CD1c-positive myeloid dendritic cell (primary cell): ENCODE data around the gene ZBED2.
A peak's percentile ranks its signal among the peaks of the same experiment; 100 is the strongest.

ENCODE experiments used
- DNase-seq: peaks from one replicate; pipeline ENCODE4 v3.0.0-alpha.2; 2016; ENCODE audit errors: extremely low spot score

Gene ZBED2

DNA sequence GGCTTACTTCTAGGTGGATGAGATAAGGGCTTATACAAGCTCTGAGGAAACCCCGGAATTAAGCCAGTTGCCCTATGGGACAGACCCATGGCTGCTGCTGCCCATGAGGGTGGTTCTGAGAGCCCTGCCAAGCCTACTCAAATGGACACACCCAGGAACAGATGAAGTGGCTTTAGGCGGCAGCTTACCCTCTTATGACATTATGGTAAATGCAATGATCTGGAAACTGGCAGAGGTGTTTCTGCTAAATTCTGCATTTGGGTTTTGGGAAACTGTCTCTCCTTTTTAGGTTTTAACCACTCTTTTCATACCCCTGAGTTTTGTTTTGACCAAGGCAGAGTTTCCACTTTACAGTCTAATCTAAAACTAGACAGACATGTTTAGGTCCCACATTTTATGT is 9.0 kb upstream of the ZBED2 start:
- no peak for DNase-seq

DNA sequence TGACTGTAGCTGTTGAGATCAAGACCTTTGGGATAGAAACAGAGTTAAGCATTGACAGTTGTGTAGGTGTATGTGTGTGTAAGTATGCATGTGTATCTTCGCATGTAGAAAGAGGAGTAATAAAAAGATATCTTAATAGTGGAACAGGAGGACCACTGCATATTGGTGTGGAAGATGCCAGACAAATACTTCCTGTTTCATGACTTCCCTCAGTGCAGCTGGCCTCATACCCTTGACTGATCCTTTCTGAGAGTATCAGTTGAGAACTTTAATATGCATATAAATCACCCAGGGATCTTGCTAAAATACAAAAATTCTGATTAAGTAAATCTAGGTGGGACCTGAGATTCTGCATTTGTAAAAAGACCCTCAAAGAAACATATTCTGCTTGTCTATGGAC is 8.5 kb upstream of the ZBED2 start:
- no peak for DNase-seq

DNA sequence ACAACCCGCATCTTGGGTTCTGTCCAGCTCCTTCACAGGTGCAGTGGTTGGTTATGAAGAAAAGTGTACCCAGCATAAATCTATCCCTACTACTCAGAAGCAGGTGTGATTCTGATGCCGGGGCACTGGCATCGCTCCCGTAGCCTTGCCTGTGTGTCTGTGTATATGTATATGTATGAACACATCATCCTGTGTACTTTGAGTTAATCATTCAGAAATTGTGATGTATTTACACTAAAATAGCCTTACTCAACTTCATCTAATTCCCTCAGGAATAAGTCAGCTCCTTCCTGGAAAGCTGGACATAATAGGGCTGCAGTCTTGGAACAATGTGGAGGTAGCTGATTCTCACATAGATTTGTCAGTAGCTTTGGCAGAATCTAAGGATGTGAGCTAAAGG is 6.7 kb upstream of the ZBED2 start:
- no peak for DNase-seq

DNA sequence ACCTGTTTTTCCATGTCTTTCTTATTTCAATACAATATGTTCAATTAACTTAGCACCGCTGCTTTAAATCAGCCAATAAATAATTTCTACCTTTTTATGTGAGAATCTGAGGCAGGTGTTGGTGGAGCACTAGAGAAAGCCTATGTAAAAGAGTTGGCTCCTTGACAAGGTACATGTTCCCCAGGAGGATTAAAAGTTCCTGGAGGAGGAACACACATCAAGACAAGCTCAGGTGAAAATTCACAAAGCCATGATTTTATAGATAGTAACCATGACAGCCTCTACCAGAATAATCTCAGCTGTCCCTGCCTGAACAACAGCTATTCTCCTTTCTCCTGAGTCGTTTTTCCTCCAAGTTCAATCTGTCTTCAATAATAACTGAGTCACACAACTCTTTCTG is 3.4 kb upstream of the ZBED2 start:
- no peak for DNase-seq

DNA sequence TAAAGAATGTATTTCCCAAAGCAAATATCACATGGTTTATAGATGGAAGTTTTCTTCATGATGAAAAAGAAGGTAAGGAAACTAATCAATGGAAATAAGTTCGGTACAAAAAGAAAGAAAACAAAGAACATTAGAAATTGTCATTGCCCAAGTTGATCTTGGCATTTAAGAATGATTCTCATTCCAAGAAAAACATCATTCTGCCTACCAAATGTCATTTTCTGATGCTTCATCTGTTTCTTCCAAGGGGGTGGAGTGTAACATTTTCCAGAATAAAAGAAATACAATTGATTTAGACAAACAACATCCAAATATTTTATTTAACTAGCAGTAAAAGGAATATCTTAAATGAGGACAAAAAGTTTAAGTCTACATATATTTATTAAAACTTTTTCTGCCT is 3.0 kb upstream of the ZBED2 start:
- no peak for DNase-seq

DNA sequence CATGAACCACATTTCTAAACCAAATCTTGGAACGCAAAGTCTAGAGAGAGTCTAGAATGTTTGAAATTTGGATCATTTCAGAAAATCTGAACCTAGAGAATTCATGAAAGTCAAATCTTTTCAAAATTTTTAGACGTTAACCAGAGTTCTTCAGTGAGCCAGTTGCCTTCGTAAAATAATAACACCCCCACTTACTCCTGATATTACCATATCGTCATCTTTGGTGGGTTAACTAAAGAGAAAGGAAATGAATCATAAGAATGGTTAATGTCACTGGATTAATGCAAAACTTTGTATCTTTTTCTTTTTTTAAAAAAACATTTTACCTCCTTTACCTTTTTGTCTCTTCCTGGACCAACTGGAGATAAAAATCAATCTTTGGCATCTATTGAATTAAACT is 1.2 kb upstream of the ZBED2 start:
- DNase-seq: no peak

DNA sequence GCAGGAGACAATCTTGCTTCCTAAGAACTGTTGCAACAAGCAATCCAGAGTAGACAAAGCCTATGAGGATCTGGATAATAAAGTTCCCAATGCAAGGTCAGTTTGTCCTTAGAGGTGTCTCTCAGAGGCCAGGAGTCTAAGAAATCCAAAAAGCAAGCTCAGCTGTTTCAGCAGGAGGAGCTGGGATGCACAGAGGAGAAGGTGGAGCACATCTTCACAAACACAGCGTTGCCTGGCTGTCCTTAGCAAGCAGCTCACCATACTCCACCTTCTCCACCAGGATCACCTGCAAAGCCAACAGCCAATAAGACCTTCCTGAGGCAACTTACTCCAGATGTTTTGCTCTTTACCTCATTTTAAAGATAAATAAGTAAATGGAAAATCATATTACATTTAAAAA is 365 bp downstream of the ZBED2 start:
- DNase-seq: no peak

DNA sequence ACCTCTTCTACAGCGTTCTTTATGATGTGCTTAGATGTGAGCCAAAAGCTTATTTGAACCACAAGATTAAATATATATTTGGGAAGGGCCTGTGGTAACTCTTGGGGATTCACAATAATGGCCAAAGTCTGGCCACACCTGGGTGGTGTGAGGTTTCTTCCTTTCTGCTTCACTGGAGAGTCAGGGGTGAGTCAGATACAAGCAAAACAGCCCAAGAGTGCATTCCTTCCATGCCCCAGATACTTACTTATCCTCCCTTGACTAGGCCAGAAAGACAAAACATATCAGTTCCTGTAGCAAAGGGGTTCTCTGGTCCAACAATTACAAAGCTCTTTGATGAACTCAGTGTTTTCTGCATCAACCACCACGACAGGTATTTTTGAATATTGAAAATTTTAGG is 941 bp downstream of the ZBED2 start:
- no peak for DNase-seq

DNA sequence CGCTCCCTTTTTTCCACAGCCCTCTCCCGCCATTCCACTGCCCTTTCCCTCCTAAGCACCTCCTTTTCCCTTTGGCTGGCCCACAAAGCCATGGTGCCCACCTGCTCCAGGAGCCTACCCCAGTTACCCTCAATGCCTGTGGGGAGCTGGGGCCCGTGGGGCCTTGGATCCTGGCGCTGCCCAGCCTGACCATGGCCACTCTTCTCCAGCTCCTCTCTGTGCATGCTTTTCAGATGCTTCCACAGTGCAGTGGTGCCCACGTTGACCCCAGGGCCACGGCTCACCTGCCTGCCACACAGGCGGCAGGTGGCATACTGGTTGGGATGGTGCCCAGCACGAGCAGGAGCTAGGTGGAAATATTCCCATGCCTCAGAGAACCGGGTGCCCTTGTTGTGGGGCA is 1.5 kb downstream of the ZBED2 start:
- no peak for DNase-seq

DNA sequence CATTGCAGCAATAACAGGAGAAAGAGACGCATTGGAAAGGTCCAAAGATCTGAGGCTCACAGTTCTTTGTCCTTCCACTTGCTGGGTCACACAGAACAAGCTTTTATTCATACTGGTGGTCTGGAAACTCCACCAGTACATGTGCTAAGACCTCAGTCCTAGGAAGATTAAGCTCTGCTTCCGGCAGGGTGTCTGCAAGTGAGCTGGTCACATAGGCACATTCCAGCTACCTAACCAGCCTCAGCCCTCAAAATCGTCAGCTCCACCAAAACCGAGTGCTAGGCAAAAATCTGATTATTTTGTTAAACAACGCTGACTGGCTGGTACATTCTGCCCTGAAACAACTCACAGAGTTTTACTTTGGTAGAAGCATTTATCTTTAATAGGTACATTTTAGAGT is 2.2 kb downstream of the ZBED2 start:
- DNase-seq: no peak

DNA sequence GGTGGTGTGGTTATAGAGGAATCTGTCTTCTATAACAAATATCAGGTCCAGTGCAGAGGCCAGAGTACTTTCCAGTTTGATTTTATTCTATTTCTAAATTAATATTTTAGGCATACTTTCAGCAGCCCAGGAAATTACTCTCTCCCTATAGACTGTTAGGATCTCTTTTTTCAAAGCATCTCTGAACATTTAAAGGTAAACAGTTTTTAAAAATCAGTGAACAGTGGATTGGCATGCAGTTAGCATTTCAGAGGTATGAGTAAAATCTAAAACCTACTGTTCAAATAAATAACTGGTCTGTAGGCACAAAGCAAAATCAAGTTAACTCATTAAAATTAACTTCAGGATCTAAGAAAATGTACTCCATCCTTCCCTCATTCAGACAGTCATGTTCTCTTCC is 3.0 kb downstream of the ZBED2 start:
- DNase-seq: no peak

DNA sequence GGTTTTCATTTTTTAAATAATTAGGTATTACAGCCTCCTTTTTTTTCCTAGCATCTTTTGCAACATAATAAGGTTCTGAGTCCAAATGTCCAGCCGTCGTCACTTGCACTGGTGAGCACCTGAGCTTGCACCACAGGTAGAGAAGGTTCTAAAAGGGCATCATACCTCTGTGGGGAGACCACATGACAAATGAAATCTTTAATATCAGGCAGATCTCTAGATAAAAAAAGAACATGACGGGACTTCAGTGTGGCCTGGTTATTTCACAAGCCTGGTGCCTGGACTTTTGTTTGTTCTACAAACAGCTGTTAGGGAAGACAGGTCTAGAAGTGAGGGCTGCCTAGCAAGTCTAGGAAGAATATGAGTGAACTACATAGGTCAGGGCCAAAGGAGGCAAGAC is 3.6 kb downstream of the ZBED2 start:
- no peak for DNase-seq

DNA sequence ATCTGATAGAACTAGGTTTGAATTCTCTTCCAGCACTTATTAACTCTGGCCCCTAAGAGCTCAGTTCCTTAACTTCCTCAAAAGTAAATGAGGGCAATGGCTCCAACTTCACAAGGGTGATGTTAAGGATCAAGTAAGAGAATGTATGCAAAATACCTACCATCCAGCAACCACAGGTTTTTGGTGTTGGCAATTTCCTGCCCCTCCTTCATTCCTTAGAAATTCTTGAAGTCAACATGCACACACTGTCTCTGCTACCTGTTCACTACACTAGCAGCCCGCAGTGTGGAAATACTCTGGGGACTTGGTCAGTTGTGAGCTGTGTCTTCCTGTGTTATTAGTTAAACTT is 5.0 kb downstream of the ZBED2 start:
- DNase-seq: no peak

DNA sequence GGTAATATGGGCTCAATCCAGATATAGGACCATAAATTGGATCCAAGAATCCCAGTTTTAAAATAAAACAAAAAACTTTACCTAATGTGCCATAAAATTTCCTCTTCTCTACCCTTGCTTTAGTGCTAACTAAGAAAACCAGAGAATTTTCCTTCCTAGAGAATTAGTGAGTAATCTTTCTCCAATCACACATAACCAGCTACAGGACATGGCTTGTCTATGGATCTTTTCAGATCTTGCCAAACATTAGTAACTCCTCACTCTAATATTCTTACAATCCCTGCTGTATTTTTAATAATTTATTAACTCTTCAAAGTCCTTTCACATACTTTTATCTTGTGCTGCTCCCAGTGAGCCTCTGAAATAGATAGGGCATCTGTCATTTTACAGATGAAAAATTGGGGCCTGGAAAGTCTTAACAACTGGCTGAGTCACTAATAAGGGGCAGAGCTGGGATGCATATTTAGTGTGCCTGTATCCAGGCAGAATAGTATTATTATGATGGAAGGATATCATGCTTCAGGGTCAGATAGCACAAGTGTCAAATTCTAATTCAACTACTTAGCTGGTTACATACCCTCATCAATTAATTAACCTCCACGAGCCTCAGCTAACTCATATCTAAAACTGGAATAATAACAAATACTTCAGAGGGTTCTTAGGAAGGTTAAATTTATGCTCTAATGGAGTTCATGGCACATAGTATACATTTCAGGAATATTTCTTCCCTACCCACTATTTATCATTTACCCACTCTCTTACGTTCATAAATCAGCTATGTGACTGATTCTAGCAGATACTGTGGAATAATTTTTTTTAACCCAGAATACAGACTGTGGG is 5.6 kb downstream of the ZBED2 start:
- no peak for DNase-seq

DNA sequence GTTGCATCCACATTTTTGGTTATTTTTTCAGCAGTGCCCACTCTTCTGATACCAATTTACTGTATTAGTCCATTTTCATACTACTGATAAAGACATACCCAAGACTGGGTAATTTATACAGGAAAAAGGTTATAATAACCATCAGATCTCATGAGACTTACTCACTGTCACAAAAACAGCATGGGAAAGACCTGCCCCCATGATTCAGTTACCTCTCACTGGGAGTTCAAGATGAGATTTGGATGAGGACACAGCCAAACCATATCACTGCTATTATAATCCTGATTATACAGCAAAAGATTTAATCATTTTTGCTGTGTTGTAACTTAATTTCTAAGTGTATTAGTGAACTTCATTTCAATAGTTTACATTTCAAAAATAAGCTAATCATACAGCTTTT is 6.6 kb downstream of the ZBED2 start:
- DNase-seq: no peak

DNA sequence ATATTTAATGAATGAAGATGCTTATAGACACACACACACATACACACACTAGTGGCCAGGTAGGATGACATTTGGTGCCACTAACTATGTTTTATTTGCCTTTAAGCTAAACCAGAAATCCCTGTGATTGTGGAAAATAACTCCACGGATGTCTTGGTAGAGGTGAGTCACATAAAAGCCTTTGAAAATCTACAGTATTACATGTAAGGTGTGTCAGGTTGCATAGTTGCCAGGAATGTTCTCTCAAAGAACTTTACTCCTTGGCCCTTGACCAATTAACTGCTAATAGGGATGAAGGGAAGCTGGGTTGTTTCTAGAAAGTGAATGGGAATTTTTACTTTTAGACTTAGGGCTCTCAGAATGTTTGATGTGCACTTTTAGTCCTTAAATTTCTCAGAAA is 9.9 kb downstream of the ZBED2 start:
- DNase-seq: no peak

DNA sequence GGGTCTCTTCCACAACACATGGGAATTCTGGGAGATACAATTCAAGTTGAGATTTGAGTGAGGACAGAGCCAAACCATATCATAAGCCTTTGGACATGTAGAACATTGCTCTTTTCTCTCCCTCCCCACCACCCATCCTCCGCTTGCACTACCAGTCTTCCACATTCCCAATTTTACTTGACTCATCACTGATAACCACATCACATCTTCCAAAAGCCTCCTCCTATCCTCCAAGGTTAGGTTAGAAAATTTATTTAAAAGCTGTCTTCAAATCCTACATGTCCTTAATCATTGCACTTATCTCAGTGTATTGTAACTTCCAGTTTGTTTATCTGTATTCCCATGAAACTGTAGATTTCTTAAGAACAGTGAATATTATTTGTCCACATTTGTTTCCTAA is 10.4 kb downstream of the ZBED2 start:
- DNase-seq: no peak

DNA sequence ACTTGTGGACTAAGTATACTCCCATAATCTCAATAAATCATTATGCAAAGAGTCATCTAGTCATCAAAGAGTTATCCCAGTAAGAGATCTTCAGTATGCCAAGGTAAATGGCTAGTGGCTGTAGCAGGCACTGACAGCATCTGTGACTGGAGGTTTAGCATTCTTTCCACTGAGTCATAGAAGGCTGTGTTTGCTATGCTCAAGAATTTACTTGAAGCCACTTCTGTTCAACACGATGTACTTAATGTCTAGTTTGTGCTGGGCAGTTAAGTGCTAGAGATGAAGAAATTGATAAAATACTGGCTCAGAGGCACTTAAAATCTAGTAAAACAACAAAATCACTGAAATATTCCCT is 13.0 kb downstream of the ZBED2 start:
- DNase-seq: no peak

DNA sequence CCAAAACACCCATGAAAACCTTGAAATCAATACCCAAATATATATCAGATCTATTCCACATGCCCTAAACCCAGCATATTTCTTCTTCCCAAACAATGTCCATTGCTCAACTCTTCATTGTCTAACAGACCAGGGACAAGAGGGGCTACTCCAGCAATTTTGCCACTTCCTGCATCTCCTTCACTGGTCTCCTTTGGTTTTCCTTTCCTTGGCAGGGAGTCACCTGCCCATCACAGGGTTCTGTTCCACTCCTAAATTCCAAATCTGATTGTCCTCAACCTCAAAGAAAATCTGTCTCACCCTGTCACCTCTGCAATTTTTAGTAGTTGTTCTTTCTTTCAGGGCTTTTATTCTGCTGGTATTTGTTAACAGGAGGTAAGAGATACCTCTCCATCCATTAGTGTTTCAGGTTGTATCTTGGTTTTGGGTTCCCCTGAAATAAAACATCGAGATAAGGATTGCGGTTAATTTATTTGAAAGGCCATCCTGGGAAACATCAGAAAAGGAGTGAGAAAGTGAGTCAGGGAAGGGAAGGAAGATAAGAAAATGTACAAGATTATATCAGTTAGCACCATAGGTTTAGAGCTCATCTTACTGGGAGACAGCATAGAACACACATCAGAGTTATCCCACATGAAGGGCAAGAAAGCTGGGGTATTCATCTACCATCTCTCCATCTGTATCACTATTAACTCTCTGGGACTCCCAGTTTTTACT is 13.6 kb downstream of the ZBED2 start:
- no peak for DNase-seq

DNA sequence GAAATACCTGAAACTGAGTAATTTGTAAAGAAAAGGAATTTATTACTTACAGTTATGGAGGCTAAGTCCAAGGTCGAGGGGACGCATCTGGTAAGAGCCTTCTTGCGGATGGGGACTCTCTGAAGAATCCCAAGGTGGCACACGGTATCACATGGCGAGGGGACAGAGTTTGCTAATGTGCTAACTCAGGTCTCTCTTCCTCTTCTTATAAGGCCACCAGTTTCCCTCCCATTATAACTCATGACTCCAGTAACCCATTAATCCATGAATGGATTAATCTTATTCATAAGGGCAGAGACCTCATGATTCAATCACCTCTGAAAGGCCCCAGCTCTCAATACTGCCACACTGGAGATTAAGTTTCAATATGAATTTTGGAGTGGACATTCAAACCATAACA is 15.7 kb downstream of the ZBED2 start:
- DNase-seq: no peak

DNA sequence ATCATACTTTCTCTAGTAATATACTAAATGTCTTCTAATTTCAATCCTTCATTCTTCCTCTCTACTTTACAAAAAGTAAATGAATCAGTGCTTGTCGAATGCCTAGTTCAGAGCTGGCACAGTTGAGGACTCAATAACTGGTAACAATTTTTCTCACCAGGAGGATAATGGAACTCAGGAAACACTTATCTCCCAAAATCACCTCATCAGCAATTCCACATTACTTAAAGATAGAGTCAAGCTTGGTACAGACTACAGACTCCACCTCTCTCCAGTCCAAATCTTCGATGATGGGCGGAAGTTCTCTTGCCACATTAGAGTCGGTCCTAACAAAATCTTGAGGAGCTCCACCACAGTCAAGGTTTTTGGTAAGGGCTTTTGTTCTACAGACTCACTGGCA is 16.3 kb downstream of the ZBED2 start:
- no peak for DNase-seq

DNA sequence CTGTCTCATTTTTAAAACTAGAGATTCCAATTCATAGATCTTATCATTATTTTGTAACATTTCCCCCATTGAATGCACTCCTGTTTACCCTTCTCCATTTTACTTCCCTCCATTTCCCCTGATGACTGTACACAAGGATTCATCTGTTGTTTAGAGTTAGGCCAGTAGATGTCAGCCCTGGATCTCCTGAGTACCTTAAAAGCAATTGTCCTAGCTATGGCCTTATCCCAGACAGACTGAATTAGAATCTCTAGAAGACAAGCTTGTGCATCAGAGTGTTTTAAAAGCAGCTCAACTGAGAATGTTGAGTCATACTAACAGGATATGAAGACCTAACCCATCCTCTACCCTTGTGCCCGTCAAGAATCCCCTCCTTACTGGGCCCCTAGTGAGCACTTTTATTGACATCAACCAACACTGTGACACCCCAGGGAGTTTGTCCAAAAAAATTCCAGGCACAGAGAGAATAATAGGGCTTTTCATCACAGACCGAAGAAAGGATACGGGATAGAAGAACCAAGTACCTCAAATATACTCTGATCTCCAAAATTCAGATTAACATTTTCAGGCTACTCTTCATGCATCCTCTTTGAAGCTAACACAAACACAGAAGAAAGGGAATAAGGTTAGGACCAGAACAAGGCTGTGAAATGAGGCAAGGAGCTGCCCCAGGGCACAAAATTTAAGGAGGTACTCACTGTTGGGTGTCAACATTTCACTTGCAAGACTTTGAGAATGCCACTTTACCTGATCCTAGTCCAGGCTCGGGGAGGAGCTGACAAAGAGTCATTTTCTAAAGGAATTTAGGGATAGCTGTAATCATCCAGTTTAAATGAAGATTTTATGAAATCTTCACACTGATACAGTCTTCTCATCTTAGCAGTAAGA is 17.1 kb downstream of the ZBED2 start:
- peak; percentile 13 for DNase-seq

DNA sequence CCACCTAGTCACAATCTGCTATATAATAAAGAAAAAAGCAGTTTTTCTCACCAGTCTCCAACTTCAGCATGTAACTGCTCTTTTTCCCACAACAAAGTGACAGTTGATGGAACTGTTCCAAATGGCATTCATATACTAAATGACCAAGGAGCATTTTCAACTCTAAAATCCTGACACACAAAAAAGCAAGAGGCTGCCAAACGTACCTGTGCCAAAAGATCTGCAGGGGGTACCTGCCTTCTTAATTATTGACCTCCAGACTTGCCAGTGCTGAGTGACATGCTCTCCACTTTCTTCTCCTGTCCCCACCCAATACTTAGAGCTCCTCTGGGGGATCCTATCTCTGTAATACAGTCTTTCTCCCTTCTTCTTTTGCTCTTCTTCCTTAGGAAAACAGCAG is 18.0 kb downstream of the ZBED2 start:
- no peak for DNase-seq
